HepG2 (cell line): ENCODE results near the gene OTOP2. TPM values are rescaled to one million over a fixed set of nuclear protein-coding genes. Genes with fewer than 3 reads are reported as not detected.

Experiments used
- AHR ChIP-seq: IDR thresholded peaks from 2 replicates; pipeline ENCODE4 v1.6.1; 2018; ENCODE audit warnings: missing genetic modification reagents, missing compliant biosample characterization
- ARID4A ChIP-seq: sonication (generic); formaldehyde crosslinking; IDR thresholded peaks from 2 replicates; pipeline ENCODE4 v1.5.0; 2020; ENCODE audit warnings: mild to moderate bottlenecking, missing genetic modification reagents, borderline replicate concordance
- HOXA3 ChIP-seq: sonication (generic); formaldehyde crosslinking; IDR thresholded peaks from 2 replicates; pipeline ENCODE4 v1.5.0; 2020; ENCODE audit warnings: missing genetic modification reagents
- KAT7 ChIP-seq: IDR thresholded peaks from 2 replicates; pipeline ENCODE4 v1.6.1; 2018; ENCODE audit warnings: borderline replicate concordance, missing compliant biosample characterization
- MXD4 ChIP-seq: IDR thresholded peaks from 2 replicates; pipeline ENCODE4 v1.6.1; 2016; ENCODE audit warnings: mild to moderate bottlenecking, missing biosample characterization, missing genetic modification reagents
- MYC ChIP-seq: sonication (generic); formaldehyde crosslinking; IDR thresholded peaks from 2 replicates; pipeline ENCODE4 v1.9.0; 2021; ENCODE audit warnings: missing genetic modification reagents, borderline replicate concordance
- NFKB2 ChIP-seq: sonication (generic); formaldehyde crosslinking; IDR thresholded peaks from 2 replicates; pipeline ENCODE4 v1.4.0; 2020; ENCODE audit warnings: missing genetic modification reagents, borderline replicate concordance
- NFYB ChIP-seq: sonication (generic); formaldehyde crosslinking; IDR thresholded peaks from 2 replicates; pipeline ENCODE4 v1.4.0; 2020; ENCODE audit warnings: missing genetic modification reagents
- SIX1 ChIP-seq: sonication (generic); formaldehyde crosslinking; IDR thresholded peaks from 2 replicates; pipeline ENCODE4 v1.4.0; 2020; ENCODE audit warnings: missing genetic modification reagents, borderline replicate concordance
- TBX3 ChIP-seq: fragments of 450-650 bp; IDR thresholded peaks from 2 replicates; pipeline ENCODE4 v1.6.1; 2017; ENCODE audit warnings: antibody characterized with exemption, mild to moderate bottlenecking, inconsistent platforms, borderline replicate concordance
- THAP11 ChIP-seq: IDR thresholded peaks from 2 replicates; pipeline ENCODE4 v1.6.1; 2016; ENCODE audit warnings: missing biosample characterization, missing genetic modification reagents
- ZBTB1 ChIP-seq: sonication (generic); formaldehyde crosslinking; IDR thresholded peaks from 2 replicates; pipeline ENCODE4 v1.4.0; 2020; ENCODE audit warnings: missing genetic modification reagents, borderline replicate concordance
- ZBTB10 ChIP-seq: sonication (generic); formaldehyde crosslinking; IDR thresholded peaks from 2 replicates; pipeline ENCODE4 v1.4.0; 2020; ENCODE audit warnings: missing genetic modification reagents, borderline replicate concordance
- ZNF441 ChIP-seq: sonication (generic); formaldehyde crosslinking; IDR thresholded peaks from 2 replicates; pipeline ENCODE4 v1.7.0; 2021; ENCODE audit warnings: missing genetic modification reagents, borderline replicate concordance
- ZNF550 ChIP-seq: sonication (generic); formaldehyde crosslinking; IDR thresholded peaks from 2 replicates; pipeline ENCODE4 v1.4.0; 2020; ENCODE audit warnings: mild to moderate bottlenecking, missing genetic modification reagents, borderline replicate concordance
- ZNF567 ChIP-seq: sonication (generic); formaldehyde crosslinking; IDR thresholded peaks from 2 replicates; pipeline ENCODE4 v1.8.1; 2023; ENCODE audit warnings: mild to moderate bottlenecking, missing genetic modification reagents, borderline replicate concordance
- ZNF629 ChIP-seq: sonication (generic); formaldehyde crosslinking; conservative IDR thresholded peaks from 2 replicates; pipeline ENCODE4 v1.5.0; 2020; ENCODE audit warnings: missing genetic modification reagents
- ZNF674 ChIP-seq: sonication (generic); formaldehyde crosslinking; IDR thresholded peaks from 2 replicates; pipeline ENCODE4 v1.5.0; 2020; ENCODE audit warnings: low read depth, mild to moderate bottlenecking, missing genetic modification reagents
- ZNF678 ChIP-seq: sonication (generic); formaldehyde crosslinking; IDR thresholded peaks from 2 replicates; pipeline ENCODE4 v1.4.0; 2020; ENCODE audit warnings: mild to moderate bottlenecking, missing genetic modification reagents
- ZSCAN21 ChIP-seq: sonication (generic); formaldehyde crosslinking; IDR thresholded peaks from 2 replicates; pipeline ENCODE4 v1.8.0; 2022; ENCODE audit warnings: mild to moderate bottlenecking, missing genetic modification reagents, moderate library complexity, borderline replicate concordance
- ZSCAN22 ChIP-seq: sonication (generic); formaldehyde crosslinking; IDR thresholded peaks from 2 replicates; pipeline ENCODE4 v1.4.0; 2020; ENCODE audit warnings: mild to moderate bottlenecking, missing genetic modification reagents
- polyA plus RNA-seq, 8 experiments: library from polyadenylated mRNA; depleted of rRNA in 3 of 8; stranded (reverse) in 7 of 8; unstranded in 1 of 8; fragments of >200 nt; fragmentation: Illumina TruSeq in 4 of 8; extraction: Trizol in 4 of 8; gene quantifications; 2 replicates each; pipeline versions ENCODE4 v1.2.1 to v1.2.3, GENCODE V29; 2011 to 2016; ENCODE audit warnings: low read depth in 4 of 8, missing spikeins in 1 of 8, mixed read lengths in 1 of 8; ENCODE audit not compliant: insufficient read depth in 1 of 8
- total RNA-seq, 5 experiments: library from RNA; depleted of rRNA; stranded (reverse); fragments of >200 nt; fragmentation: Illumina TruSeq; extraction: Trizol; gene quantifications; 2 replicates each; pipeline ENCODE4 v1.2.3, GENCODE V29; 2016; ENCODE audit warnings: low read depth in 1 of 5
- TF ChIP-seq, protein P1 (sequence below): IDR thresholded peaks from 2 replicates; pipeline ENCODE4 v1.6.1; 2016; ENCODE audit warnings: mild to moderate bottlenecking

Gene OTOP2
- total and polyA plus RNA-seq, 2 of the 13 experiments (the other 11 are each of a cell fraction or from before 2014, with no cell fraction given), result not detected

DNA sequence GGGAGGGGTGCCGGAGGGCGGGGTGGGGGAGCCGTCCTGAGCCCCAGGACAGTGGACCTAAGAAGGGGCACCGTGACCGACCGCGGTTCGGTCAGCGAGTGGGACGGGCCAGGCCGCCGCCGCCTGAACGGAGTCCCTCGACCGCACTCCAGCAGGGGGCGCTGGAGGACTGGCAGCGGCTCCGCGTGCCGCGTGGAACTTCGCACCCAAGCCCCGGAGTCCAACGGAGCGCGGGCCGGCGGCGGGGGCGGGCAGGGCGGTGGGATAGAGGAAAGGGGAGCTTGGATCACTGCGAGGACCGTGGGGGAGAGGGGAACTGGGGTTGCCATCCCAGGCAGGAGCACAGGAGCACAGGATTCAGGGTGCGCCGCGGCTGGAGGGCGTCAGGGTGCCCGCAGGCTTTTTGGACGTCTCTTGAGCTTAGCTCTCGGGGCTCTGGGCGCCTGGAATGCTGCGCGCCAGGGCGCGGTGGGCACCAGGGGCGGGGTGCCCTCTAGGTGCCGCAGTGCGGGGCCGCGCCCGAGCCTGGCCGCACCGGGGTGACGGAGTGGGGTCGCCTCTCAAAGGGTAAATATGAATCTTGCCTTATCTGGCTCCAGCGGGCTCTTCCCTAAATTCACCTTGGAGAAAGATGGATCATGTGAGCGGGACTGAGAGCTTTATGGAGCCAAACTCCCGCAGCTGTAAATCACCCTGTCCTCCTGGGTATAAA lies 379 bp upstream of the OTOP2 start (continued):
- TF ChIP-seq ZBTB10 (CRISPR knock-in tag), result no peak
- peak; percentile 44; the same call in 1 of the 2 replicates for TF ChIP-seq ARID4A (CRISPR knock-in tag)
- peak; percentile 63; the same call in 1 of the 2 replicates for TF ChIP-seq HOXA3 (CRISPR knock-in tag)
- TF ChIP-seq ZSCAN21 (CRISPR knock-in tag), result peak; percentile 83; the same call in 1 of the 2 replicates
- no peak for TF ChIP-seq TBX3
- TF ChIP-seq ZNF550 (CRISPR knock-in tag), result no peak
- TF ChIP-seq ZNF567 (CRISPR knock-in tag), result no peak
- TF ChIP-seq MYC, result peak; percentile 83
- 0 out of 2 replicates have a peak, but pooled peaks have one; percentile 54 for TF ChIP-seq AHR
- no peak for TF ChIP-seq ZBTB1 (CRISPR knock-in tag)
- TF ChIP-seq, protein P1, sequence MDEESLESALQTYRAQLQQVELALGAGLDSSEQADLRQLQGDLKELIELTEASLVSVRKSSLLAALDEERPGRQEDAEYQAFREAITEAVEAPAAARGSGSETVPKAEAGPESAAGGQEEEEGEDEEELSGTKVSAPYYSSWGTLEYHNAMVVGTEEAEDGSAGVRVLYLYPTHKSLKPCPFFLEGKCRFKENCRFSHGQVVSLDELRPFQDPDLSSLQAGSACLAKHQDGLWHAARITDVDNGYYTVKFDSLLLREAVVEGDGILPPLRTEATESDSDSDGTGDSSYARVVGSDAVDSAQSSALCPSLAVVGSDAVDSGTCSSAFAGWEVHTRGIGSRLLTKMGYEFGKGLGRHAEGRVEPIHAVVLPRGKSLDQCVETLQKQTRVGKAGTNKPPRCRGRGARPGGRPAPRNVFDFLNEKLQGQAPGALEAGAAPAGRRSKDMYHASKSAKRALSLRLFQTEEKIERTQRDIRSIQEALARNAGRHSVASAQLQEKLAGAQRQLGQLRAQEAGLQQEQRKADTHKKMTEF (CRISPR knock-in tag), result peak; percentile 22; the same call in 1 of the 2 replicates
- no peak for TF ChIP-seq SIX1 (CRISPR knock-in tag)
- TF ChIP-seq ZNF629 (CRISPR knock-in tag), result no peak
- no peak for TF ChIP-seq ZNF441 (CRISPR knock-in tag)
- no peak for TF ChIP-seq KAT7 (CRISPR knock-in tag)
- peak; percentile 47; the same call in 1 of the 2 replicates for TF ChIP-seq THAP11 (CRISPR knock-in tag)
- no peak for TF ChIP-seq ZSCAN22
- peak; percentile 60; the same call in 1 of the 2 replicates for TF ChIP-seq NFKB2 (CRISPR knock-in tag)
- TF ChIP-seq NFYB (CRISPR knock-in tag), result no peak
- TF ChIP-seq MXD4 (CRISPR knock-in tag), result peak; percentile 38; the same call in 1 of the 2 replicates
- peak; percentile 76; the same call in 1 of the 2 replicates for TF ChIP-seq ZNF678 (CRISPR knock-in tag)
- no peak for TF ChIP-seq ZNF674
